ENCODE results near the gene UNCX.
"Not testable (repeated sequence)": the region's sequence is repeated elsewhere in the genome, so short reads cannot be mapped to it uniquely, and the experiment has no call there.

UNCX gene

GRCh38 chr7:1232623-1233332, at the start of gene UNCX:
Gene UNCX, plus strand, starts transcription at chr7:1232872. Its CDS starts 146 bp downstream, at chr7:1233018.
- DNase-seq (ENCODE audit: low read depth in 1 of 2, low spot score in 1 of 2), result no peak

DNA sequence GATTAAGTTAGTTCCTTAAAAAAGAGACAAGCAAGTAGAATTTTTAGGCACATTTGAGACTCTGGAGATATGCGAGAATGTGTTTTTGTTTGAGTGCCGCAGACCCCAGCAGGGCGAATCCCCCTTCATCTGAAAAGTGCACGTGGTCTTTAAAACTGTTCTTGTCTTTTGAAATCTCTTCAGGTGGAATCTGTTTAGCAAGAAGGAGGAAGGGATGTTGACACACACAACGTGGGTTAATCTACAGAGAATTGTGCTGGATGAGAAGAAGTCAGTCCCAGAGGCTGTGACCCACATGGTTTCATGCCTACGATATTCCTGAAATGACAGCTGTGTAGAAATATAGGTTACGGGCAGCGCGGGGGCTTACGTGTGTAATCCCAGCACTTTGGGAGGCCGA, 45.5 kb upstream of the UNCX start:
- no peak for DNase-seq (ENCODE audit: low read depth in 1 of 2, low spot score in 1 of 2)

- no peak for DNase-seq (ENCODE audit: low read depth in 1 of 2, low spot score in 1 of 2)
These were observed 43.9 kb upstream of the UNCX start for GRCh38 chr7:1188720-1189294.

GRCh38 chr7:1189986-1190772, 42.5 kb upstream of the UNCX start:
- DNase-seq (ENCODE audit: low read depth in 1 of 2, low spot score in 1 of 2), result no peak

GRCh38 chr7:1192171-1192676, 40.4 kb upstream of the UNCX start:
- DNase-seq (ENCODE audit: low read depth in 1 of 2, low spot score in 1 of 2), result no peak

DNA sequence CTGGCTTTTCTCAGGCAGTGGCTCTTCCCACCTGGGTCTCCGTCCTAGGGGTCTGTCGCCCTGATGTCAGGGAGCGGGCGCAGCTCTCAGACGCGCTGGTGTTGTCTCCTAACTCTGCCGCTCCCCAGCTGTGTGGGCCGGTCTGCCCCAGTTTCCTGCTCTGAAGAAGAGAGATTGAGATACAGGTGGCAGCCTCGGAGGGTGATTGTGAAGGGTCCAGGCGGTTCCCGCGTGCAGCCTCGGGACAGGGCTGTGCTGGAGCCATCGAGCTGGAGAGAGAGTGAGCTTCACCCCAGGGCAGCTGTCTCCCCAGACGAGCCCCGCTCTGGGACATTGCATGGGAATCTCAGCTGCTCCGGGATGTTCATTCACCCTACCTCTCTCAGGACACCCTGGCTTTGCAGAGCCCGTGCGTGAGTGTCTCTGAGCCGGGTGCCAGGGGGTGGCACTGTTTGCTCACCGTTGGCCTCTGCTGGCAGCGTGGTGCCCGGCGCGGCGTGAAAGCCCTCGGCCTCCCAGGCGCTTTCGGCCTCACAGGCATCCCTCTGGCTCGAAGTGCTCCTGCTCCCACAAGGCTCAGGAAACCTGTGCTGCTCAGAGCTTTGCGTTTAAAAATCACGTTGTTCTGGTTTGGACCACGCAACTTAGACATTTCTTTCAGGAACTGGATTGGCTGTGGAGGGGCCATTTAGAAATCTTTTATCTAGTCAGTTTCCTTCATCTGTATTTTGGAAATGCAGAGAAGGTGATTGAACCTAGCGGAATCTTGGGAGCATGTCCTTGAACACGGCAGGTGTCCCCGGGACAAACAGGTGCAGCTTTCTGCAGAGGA, 38.9 kb upstream of the UNCX start:
- DNase-seq (ENCODE audit: low read depth in 1 of 2, low spot score in 1 of 2), result no peak

DNA sequence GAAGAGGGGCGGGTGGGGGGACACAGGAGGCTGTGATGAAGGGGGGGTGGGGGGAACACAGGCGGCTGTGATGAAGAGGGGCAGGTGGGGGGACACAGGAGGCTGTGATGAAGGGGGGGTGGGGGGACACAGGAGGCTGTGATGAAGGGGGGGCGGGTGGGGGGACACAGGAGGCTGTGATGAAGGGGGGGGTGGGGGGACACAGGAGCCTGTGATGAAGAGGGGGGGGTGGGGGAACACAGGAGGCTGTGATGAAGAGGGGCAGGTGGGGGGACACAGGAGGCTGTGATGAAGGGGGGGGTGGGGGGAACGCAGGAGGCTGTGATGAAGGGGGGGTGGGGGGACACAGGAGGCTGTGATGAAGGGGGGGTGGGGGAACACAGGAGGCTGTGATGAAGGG, 36.2 kb upstream of the UNCX start:
- not testable (repeated sequence) for DNase-seq (ENCODE audit: low read depth in 1 of 2, low spot score in 1 of 2)

DNA sequence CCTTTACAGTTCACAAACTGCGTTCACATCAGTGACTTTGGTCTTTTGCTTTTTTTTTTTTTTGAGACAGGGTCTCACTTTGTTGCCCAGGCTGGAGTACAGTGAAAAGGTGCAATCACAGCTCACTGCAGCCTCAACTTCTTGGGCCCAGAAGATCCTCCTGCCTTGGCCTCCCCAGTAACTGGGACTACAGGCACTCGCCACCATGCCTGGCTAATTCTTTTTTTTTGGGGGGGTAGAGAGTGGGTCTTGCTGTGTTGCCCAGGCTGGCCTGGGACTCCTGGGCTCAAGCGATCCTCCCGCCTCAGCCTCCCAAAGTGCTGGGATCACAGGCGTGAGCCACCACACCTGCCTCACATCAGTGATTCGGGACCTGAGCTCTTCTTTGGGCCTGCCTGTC, 35.7 kb upstream of the UNCX start:
- DNase-seq (ENCODE audit: low read depth in 1 of 2, low spot score in 1 of 2), result no peak

DNA sequence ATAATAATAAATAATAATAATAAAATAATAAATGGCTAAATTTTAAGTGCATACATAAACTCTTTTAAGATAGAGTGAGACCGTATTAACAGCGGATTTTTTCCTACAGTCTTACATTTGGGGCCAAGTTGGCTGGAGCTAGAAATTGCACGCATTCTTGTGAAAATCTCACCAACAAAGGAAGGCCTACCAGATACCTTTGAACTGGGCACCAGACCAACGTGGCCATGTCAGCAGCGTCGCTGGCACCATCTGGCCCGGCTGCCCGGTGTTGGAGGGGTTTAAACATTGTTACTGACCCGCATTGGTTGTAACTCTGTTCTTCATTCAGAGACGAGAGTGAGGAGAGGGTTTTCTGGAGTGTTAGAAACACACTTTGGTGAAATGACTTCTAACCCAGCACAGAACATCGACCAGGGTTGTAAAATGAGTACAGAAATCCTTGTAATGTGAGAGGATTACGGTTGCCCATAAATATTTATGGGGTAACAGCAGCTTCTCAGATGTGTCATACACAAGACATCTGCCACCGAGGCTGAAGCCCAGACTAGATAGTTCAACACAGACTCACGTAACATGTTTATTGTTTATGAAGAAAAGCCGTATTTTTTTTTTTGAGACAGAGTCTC, 34.6 kb upstream of the UNCX start:
- no peak for DNase-seq (ENCODE audit: low read depth in 1 of 2, low spot score in 1 of 2)

DNA sequence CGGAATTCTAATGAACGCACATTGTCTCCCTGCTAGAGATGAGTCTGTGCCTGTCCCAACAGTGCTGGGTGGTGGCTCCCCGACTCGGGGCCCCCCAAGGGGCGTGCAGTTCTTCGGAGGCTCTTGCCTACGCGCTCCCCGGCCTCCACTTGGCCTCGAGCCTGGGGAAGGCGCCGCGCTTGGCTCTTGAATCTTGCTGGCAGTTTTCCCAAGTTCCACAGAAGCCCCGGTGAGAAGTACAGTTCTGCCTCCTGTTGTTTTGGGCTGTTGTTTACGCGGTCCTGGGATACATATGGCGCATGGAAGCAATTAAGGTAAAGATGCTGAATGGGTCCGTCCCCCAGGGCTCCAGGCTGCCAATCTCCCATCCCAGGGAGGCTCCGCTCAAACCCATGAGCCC, 32.6 kb upstream of the UNCX start:
- no peak for DNase-seq (ENCODE audit: low read depth in 1 of 2, low spot score in 1 of 2)

- DNase-seq (ENCODE audit: low read depth in 1 of 2, low spot score in 1 of 2), result no peak
These were observed 30.8 kb upstream of the UNCX start for GRCh38 chr7:1201916-1202315.

- DNase-seq (ENCODE audit: low read depth in 1 of 2, low spot score in 1 of 2), result not testable (repeated sequence)
These were observed 29.8 kb upstream of the UNCX start for GRCh38 chr7:1202914-1203313.

DNA sequence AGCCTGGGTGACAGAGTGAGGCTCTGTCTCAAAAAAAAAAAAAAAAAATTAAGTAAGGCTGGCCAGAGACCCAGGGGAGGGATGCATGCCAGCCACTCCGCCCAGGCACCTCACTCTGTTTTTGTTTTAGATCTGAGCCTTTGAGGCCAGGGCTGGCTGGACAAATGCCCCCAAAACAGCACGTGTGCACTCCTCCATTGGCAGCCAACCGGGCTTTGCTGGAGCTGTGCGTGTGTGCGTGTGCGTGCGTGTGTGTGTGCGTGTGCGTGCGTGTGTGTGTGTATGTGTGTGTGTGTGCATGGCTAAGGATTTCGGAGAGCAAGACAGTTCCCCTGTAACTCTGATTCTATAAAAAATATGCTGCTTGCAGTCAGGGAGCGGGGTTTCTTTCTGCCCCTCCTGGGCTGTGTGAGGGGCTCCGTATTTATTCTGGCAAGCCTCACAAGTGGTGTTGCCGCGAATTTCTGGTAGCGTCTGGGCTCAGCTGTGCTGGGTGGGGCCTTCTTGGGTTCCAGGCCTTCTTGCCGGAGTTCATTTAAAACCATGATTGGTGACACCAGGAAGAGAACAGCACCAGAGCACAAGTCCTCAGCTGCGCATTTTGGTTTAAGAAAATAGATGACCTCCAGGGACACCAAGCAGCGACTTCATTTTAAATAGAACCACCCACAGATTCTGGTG, 28.1 kb upstream of the UNCX start:
- DNase-seq (ENCODE audit: low read depth in 1 of 2, low spot score in 1 of 2), result no peak

- DNase-seq (ENCODE audit: low read depth in 1 of 2, low spot score in 1 of 2), result not testable (repeated sequence)
These were observed 26.9 kb upstream of the UNCX start for GRCh38 chr7:1205742-1206141.

GRCh38 chr7:1209097-1209496, 23.6 kb upstream of the UNCX start:
- DNase-seq (ENCODE audit: low read depth in 1 of 2, low spot score in 1 of 2), result no peak

- DNase-seq (ENCODE audit: low read depth in 1 of 2, low spot score in 1 of 2), result no peak
These were observed 22.2 kb upstream of the UNCX start for GRCh38 chr7:1210321-1210978.

- DNase-seq (ENCODE audit: low read depth in 1 of 2, low spot score in 1 of 2), result no peak
These were observed 21.6 kb upstream of the UNCX start for GRCh38 chr7:1210979-1211608.

DNA sequence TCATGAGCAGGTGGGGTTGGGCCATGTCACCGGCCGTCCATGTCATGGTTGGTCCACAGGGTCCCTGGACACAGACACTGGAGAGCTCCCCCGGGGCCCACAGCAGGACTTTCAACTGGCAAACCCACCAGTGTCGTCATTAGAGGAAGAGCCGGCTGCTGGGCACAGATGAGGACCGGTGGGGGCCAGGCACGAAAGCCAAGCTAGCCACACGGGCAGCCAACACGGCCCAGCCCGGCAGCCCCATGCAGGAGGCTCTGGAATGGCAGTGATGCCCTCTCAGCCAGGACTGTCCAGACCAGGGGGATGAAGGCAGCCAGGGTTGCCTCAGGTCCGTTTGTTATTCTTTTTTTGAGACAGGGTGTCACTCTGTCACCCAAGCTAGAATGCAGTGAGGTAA, 21.1 kb upstream of the UNCX start:
- no peak for DNase-seq (ENCODE audit: low read depth in 1 of 2, low spot score in 1 of 2)

GRCh38 chr7:1212025-1212424, 20.6 kb upstream of the UNCX start:
- not testable (repeated sequence) for DNase-seq (ENCODE audit: low read depth in 1 of 2, low spot score in 1 of 2)

All from activated T-helper 1 cell treated with anti-CD3 and anti-CD28 coated beads, Interleukin-2, amount 50 U/mL, for 16 hours (primary cell).